BE2C (cell line): ENCODE results near the gene EBF4.

Source experiments
- DNase-seq: peaks from one replicate; pipeline ENCODE4 v3.0.0-alpha.2; 2020
- H3K27me3 ChIP-seq: fragments of 250-450 bp; sonication (Bioruptor Pico); 2 replicates; pipeline ENCODE4 v1.5.1; 2020; ENCODE audit warnings: mild to moderate bottlenecking
- H3K36me3 ChIP-seq: fragments of 250-450 bp; sonication (Bioruptor Pico); 2 replicates; pipeline ENCODE4 v1.5.1; 2020; ENCODE audit warnings: mild to moderate bottlenecking
- H3K4me1 ChIP-seq: fragments of 250-450 bp; sonication (Bioruptor Pico); 2 replicates; pipeline ENCODE4 v1.5.1; 2020
- H3K4me3 ChIP-seq: 2 replicates; pipeline ENCODE4 v1.5.1; 2011; ENCODE audit warnings: low read depth, low read length
- H3K9me3 ChIP-seq: fragments of 250-450 bp; sonication (Bioruptor Pico); 2 replicates; pipeline ENCODE4 v1.5.1; 2020
- TF ChIP-seq, protein P1 (sequence below): IDR thresholded peaks from 2 replicates; pipeline ENCODE4 v1.5.1; 2012; ENCODE audit warnings: mild to moderate bottlenecking, low read depth, low read length

The EBF4 gene

DNA sequence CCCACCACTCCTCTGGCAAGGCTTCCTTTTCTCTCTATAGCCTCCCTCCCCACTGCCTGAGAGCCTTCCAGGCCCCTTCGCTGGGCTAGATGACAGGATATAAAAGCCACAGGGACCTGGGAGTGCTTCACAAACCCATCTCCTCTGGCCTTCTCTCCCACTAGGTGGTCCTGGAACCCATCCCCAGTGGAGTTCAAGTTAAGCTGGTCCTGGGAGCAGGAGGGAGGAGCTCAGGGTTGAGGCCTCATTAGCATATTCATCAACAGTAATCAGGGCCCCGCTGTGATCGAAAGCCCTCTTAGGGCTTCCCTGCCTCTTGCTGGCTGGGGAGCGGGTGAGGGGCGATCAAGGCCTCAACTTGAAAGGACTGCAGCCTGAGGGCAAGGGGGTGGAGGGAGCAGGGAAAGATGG lies 9.1 kb downstream of the EBF4 start:
- no peaks in the 10 kb centered on the region for H3K36me3 ChIP-seq
- H3K4me1 ChIP-seq = no peaks in the 10 kb centered on the region
- no peaks in the 10 kb centered on the region for H3K27me3 ChIP-seq
- no peak overlapping the region for H3K4me3 ChIP-seq
- no peaks in the 10 kb centered on the region for H3K9me3 ChIP-seq
- DNase-seq = no peak
- TF ChIP-seq, protein P1, sequence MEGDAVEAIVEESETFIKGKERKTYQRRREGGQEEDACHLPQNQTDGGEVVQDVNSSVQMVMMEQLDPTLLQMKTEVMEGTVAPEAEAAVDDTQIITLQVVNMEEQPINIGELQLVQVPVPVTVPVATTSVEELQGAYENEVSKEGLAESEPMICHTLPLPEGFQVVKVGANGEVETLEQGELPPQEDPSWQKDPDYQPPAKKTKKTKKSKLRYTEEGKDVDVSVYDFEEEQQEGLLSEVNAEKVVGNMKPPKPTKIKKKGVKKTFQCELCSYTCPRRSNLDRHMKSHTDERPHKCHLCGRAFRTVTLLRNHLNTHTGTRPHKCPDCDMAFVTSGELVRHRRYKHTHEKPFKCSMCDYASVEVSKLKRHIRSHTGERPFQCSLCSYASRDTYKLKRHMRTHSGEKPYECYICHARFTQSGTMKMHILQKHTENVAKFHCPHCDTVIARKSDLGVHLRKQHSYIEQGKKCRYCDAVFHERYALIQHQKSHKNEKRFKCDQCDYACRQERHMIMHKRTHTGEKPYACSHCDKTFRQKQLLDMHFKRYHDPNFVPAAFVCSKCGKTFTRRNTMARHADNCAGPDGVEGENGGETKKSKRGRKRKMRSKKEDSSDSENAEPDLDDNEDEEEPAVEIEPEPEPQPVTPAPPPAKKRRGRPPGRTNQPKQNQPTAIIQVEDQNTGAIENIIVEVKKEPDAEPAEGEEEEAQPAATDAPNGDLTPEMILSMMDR = no peak

DNA sequence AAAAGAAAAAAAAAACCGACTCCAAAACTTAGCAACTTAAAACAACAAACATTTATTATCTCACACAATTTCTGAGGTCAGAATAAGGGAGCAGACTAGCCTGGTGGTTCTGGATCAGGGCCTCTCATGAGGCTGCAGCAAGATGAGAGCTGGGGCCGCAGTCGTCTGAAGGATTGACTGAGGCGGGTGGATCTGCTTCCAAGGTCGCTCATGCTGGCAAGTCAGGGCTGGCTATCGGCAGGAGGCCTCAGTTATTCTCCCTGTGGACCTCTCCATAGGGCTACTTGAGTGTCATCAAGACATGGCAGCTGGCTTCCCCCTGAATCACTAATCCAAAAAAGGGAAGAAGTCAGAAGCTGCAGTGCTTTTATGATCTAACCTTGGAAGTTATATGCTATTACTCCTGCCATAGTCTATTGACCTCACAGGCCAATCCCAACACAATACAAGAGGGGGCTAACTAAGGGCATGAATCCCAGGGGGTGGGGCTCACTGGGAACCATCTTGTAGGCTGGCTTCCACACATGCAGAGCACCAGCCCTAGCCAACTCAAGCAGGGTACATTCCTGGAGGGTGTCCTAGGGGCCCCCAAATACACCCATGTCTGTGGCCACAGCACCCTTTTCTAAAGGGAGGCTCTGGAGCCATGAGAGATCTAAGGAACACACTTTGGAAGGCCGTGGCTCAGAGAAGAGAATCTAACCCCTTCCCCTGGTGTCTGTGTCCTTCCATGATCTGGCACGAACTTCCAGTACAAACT lies 11.3 kb downstream of the EBF4 start:
- no peaks in the 10 kb centered on the region for H3K27me3 ChIP-seq
- no peaks in the 10 kb centered on the region; the same call in 1 of the 2 replicates for H3K4me1 ChIP-seq

DNA sequence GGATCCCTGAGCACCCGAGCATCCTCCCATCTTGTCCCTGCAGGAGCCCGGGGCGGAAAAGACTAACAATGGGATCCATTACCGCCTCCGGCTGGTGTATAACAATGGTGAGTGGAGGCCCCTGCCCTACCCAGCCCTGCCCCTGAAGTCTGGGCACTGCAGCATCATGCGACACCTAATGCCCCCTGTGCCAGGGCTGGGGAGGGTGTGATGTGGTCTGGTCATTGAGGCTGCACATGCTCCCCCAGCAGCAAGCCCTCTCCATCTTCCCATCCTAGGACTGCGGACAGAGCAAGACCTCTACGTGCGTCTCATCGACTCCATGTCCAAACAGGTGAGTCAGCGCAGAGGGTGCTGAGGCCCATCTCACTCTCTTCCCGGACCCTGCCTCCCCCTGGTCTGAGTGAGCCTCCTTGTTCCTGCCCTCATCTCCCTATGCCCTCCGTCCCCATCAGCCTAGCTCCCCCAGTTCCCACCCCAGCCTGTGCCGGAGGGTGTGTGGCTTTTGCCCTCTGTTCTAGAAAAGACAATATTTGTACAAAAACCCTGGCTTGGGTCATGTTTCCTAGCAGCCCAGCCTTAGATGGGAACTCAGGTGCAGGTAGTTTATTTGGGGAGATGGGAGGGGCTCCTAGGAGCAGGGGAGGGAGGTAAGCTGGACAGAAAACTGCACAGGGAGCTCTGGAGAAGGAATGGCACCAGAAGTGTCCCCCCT lies 13.5 kb downstream of the EBF4 start:
- Histone ChIP-seq H3K4me3 (no peak overlapping the region), H3K27me3 (no peaks in the 10 kb centered on the region), H3K4me1 (no peaks in the 10 kb centered on the region; the same call in 1 of the 2 replicates), H3K9me3 (no peaks in the 10 kb centered on the region), H3K36me3 (no peaks in the 10 kb centered on the region)
- TF ChIP-seq, protein P1 = no peak
- no peak for DNase-seq

More for the DNA sequence above, 11.3 kb downstream of the EBF4 start:
- Histone ChIP-seq H3K36me3 (no peaks in the 10 kb centered on the region), H3K4me3 (no peak overlapping the region), H3K9me3 (no peaks in the 10 kb centered on the region)
- TF ChIP-seq, protein P1 = no peak
- no peak for DNase-seq

DNA sequence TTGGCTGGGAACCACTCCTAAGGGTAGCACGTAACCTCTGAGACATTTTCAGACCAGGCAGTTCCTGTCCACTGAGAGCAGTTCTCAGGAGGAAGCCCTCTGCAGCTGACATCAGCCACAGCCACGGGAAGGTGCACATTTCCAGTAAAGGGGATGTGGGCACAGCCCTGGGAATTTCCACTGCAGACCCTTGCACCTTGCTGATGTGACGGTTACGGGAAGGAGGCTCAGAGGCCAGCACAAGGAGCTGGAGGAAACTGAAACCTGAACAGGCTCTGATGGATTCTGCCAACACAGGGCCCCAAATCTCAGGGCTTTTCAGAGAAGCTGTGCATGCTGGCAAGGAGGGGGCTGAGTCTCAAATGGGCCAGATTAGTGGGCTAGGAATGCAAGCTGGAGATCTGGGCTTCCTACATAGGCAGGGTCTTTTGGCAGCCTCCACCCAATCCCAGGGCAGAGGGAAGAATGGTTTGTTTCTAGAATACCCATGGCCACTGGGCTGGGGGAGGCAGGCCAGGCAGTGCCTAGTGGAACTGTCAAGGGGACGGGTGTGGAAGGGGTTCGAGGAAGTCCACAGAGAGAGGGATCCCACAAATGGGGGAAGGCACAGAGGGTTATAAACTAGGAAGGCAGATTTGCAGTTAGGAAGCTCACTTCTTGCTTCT lies 14.2 kb downstream of the EBF4 start:
- DNase-seq = no peak
- Histone ChIP-seq H3K36me3 (no peaks in the 10 kb centered on the region), H3K4me3 (no peak overlapping the region), H3K4me1 (no peaks in the 10 kb centered on the region; the same call in 1 of the 2 replicates), H3K27me3 (no peaks in the 10 kb centered on the region), H3K9me3 (no peaks in the 10 kb centered on the region)
- TF ChIP-seq, protein P1 = no peak

DNA sequence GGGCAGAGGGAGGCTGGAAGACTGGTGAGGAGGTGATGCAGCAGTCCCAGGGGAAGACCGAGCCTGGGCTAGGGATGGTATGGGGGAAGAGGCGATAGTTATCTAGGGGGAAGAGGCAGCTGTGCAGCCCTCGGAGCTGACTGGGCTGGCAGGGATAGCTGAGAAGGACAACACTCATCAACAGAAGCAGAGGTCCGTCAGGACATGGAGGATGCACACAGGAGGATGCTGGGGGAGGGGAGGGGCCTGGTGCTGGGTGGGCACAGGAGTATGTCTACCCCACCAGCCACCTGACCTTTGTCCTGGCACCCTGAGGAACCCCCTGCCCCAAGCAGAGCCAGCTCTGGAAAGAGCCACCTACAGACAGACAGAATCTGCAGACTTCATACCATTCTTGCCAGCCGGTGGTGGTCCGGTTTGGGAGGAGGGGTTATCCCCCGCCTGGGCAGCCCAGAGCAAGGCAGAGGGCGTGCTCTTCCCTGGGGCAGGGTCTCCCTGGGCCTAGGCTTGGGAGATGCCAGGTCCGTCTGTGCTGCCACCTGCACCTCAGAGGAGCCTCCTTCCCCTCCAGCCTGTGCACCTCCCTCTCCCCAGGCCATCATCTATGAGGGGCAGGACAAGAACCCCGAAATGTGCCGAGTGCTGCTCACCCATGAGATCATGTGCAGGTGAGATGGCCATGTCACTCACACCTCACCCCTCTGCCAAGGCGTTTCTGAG lies 14.9 kb downstream of the EBF4 start:
- no peaks in the 10 kb centered on the region; the same call in 1 of the 2 replicates for H3K4me1 ChIP-seq
- DNase-seq = peak; percentile 72
- H3K27me3 ChIP-seq = no peaks in the 10 kb centered on the region
- no peak overlapping the region for H3K4me3 ChIP-seq
- H3K9me3 ChIP-seq = no peaks in the 10 kb centered on the region
- TF ChIP-seq, protein P1 = no peak
- H3K36me3 ChIP-seq = no peaks in the 10 kb centered on the region
